Smooth muscle cell of trachea (primary cell): ENCODE measurements around the gene ZFP1. TPM values are rescaled to one million over a fixed set of nuclear protein-coding genes. Genes with fewer than 3 reads are reported as not detected.

Experiments
- total RNA-seq: library from RNA; depleted of rRNA; stranded (reverse); fragments of >200 nt; gene quantifications from 2 replicates; pipeline ENCODE4 v1.2.1, GENCODE V29; 2014

Gene ZFP1
- 14.2 and 14.7 TPM in 2 replicates for total RNA-seq

DNA sequence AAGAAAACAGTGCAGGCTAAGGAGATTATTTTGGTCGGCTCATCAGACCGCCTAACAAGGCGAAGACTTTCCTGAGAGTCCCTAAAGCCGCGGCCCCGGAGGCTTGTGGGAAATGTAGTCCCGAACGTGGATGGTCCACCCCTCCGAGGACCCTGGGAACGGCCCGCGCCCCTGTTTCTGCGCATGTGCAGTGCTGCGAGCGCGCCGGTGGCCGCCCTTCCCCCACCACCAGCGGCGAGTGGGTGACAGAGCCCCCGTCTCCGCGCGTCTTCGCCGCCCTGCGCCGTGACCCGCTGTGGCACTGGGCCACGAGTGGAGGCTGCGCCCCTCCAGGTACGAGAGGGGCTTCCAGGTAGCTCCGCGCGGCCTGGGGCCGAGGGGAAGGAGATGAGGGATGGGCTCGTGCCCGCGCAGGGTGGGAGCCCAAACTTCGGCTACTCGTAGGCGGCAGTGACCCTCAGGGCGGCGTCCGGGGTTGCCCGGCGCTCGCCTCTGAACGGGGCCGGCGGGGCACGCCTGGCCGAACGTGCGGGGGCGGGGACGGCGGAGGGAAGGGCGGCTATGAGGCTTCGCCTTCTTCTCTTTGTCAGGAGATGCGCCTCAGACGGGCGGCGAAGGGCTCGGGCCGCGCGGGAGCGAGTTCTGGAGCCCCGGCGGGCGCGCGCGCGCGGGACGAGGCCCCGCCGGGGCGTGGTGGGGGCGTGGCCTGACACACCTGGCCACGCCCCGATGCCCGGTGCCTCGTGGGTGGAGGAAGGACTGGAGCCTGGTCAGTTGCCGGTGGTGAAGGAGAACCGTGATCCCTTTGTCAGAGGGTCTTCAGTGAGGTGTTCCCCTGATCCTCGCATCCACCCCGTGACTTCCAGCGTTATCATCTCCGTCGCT, at the start of gene ZFP1:
Gene ZFP1 (plus strand): TSS at position 214 of the 885 bp plus-strand sequence. CDS start 4,428 bp downstream, outside the sequence.

DNA sequence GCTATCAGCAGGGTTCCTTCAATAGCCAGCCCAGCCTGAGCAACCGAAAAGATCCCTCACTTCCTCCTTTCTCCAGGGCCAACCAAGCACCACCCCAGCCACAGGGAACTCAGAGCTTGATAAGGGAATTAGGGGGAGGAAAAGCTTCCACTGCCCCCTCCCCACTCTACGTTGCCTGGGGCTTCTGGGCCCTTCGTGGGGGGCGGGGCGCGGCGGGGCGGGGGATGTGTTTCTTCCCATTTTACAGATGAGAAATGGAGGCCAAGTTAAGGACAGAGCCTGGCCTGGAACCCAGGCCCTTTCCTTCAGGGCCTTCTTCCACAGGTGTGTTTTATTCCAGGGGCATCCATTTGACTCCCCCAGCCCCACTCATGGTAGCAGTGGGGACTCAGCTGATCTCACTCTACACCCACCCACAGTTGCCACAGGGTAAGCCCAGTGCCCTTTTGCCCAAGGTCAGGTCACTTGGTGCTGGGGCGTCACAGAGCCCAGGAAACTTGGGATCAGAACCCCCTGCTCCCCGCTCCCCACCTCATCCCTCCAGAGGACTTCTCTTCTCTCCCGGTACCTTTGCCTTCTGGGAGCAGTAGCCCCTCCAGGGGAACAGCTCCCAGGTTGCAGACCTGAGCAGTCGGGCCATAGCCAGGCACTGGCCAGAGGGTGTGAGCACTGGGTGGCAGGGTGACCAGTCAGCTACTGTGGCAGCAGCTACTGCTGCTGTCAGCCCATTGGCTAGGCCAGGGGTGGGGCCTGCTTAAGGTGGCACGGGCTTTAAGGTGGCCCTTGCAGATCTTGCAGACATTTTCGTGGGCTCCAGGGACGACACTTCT, 32.0 kb upstream of the ZFP1 start, which contains the start of gene LDHD:
Gene LDHD (minus strand): TSS at position 700 of the 830 bp plus-strand sequence. CDS start 60 bp downstream, at position 640.

DNA sequence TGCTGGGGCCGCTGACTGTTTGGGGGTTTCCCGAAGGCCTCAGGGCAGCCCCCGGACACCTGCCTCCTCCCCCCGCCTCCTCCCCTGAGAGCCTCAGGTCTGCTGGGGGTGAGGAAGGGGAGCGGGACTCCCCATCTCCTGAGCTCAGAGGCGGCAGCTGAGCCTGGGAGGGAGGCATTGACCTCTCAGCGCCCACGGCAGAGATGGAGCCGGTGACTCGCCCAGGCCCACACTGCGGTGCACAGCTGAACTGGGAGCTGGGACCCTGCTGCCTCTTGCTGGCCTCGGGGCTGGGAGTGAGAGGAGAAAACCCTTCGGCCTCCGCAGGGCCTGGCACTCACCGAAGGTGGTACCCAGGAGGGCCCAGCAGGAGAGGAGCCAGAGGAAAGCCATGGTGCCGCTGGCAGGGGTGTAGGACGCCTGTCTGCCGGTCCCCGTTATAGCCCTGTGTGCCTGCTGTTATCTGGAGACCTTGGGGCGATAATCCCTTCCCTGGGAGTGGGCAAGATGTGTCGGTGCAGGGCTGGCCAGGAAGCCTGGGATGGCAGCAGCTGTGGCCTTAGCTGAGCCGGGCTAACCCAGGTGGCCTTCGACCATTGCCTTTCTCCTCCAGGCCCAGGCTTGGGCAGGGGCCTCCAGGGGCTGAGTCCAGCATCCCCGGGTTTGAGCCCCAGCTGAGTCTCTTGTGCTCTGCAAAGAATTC, 58.6 kb downstream of the ZFP1 start, which contains the start of gene CTRB2:
Gene CTRB2 (minus strand): TSS at position 413 of the 703 bp plus-strand sequence. CDS start 20 bp downstream, at position 393.

DNA sequence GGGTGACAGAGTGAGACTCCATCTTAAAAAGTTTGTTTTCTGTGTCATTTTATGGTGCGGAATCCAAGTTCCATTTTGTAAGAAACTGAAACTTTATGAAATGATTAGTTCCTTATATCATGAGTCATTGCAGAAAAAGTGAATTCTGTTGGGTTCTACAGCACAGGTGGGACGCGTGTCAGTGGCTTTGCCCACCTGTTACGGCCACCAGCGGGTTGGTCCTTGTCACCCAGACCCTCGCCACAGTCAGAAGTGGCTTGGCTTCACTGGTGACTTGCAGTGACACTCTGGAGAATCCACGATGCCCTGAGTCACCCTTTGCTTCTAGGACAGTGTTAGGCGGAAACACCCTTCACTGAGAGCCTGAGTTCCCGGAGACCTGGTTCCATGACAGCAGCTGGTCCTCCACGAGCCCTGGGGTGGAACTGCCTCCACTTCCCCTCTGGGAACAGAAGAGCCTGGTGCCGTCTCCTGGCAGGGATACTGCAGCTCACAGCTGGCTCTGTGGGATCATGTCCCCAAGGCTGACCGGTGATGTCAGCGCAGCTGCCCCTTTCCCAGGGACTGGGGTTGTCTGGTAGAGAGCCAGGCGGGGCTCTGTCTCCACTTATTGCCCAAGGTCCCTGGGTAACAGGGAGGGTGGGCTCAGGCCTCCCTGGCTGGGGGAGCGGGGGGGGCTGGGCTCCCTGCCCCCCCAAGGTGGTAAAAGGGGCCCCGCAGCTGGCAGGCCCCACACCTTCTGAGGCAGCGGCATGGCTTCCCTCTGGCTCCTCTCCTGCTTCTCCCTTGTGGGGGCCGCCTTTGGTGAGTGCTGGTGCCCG, 70.1 kb downstream of the ZFP1 start, which contains the start of gene CTRB1:
Gene CTRB1 (plus strand): TSS at position 733 of the 821 bp plus-strand sequence. CDS start 20 bp downstream, at position 753.

Other genes with a start within 250 kb of the ZFP1 start
- 20.0 and 20.1 TPM in 2 replicates for gene WDR59, start 163.4 kb upstream of the ZFP1 start, total RNA-seq
- gene ZNRF1, start 149.5 kb upstream of the ZFP1 start, total RNA-seq, result 18.3 and 46.8 TPM in 2 replicates
- 2.6 and 2.8 TPM in 2 replicates for gene LDHD, start 31.7 kb upstream of the ZFP1 start, total RNA-seq
- gene CTRB2, start 58.6 kb downstream of the ZFP1 start, total RNA-seq, result not detected in 2 replicates
- not detected in 2 replicates for gene CTRB1, start 70.5 kb downstream of the ZFP1 start, total RNA-seq
- 36.1 and 59.4 TPM in 2 replicates for gene BCAR1, start 103.1 kb downstream of the ZFP1 start, total RNA-seq